Measurements from ENCODE around the gene B3GAT1. TPM values are rescaled to one million over a fixed set of nuclear protein-coding genes. Genes with fewer than 3 reads are reported as not detected.

The B3GAT1 gene
- total RNA-seq, 1 donor, result not detected

- Histone ChIP-seq H3K27ac (ENCODE audit: low read depth, low read length) (no peak overlapping the region), H3K4me2 (ENCODE audit: insufficient read depth, low read length) (no peak overlapping the region), H3K9me3 (ENCODE audit: low read depth, low read length) (no peaks in the 10 kb centered on the region), H3K4me3 (ENCODE audit: insufficient read depth, low read length) (no peak overlapping the region), H3K36me3 (ENCODE audit: insufficient read depth, low read length) (no peaks in the 10 kb centered on the region), H3K27me3 (ENCODE audit: insufficient read depth, low read length) (no peaks in the 10 kb centered on the region), H3K4me1 (ENCODE audit: insufficient read depth, low read length) (no peaks in the 10 kb centered on the region), H4K20me1 (ENCODE audit: insufficient read depth, low read length) (no peaks in the 10 kb centered on the region), H2AFZ (ENCODE audit: low read length) (no peak overlapping the region), H3K79me2 (ENCODE audit: insufficient read depth, low read length) (no peaks in the 10 kb centered on the region)
- TF ChIP-seq, protein P1, sequence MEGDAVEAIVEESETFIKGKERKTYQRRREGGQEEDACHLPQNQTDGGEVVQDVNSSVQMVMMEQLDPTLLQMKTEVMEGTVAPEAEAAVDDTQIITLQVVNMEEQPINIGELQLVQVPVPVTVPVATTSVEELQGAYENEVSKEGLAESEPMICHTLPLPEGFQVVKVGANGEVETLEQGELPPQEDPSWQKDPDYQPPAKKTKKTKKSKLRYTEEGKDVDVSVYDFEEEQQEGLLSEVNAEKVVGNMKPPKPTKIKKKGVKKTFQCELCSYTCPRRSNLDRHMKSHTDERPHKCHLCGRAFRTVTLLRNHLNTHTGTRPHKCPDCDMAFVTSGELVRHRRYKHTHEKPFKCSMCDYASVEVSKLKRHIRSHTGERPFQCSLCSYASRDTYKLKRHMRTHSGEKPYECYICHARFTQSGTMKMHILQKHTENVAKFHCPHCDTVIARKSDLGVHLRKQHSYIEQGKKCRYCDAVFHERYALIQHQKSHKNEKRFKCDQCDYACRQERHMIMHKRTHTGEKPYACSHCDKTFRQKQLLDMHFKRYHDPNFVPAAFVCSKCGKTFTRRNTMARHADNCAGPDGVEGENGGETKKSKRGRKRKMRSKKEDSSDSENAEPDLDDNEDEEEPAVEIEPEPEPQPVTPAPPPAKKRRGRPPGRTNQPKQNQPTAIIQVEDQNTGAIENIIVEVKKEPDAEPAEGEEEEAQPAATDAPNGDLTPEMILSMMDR (IDR thresholded peaks at IDR 0.05; ENCODE audit: extremely low read depth, low read depth, low read length), result no peak
- DNase-seq (ENCODE audit: insufficient read length, low spot score, missing footprints), result no peak
Observed at GRCh38 chr11:134386945-134387344, 25.1 kb downstream of the B3GAT1 start.

DNA sequence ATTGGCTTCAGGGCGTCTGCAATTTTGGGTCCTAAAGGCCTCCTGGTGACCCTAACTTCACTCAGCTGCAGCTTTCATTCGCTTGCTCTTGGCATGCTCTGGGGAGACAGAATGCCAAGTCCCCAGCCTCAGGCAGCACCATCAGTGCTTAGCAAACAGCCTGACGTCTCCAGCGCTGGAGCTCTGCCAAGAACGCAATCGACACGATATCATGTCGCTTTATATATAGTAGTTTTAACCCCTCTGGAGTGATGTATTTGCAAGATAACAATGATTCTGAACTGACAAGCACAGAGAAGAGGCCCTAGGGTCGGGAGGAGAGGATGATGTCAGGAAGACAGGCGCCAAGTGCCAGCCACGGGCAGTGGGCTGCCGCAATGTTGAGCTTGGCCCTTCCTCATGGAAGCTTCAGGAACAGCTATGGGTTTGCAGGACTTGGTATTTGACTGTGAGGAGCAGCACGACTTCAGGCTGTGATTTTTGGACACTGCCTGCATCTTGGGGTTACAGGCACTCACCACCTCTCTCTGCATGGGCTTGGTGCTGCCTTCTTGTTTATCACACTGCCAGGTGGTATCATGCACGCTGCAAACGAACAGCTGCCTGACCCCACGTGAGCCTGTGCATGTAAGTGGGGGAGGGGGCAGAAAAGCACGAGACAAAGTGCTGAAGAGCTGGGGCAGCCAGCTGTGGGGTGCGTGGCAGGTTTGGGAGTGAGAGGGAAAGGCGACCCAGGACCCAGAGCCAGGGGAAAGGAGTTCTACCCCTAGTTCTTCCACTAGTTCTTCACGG, 26.1 kb downstream of the B3GAT1 start:
- no peaks in the 10 kb centered on the region for H3K27me3 ChIP-seq (ENCODE audit: insufficient read depth, low read length)
- H3K9me3 ChIP-seq (ENCODE audit: low read depth, low read length), result no peaks in the 10 kb centered on the region
- no peak overlapping the region for H3K4me3 ChIP-seq (ENCODE audit: insufficient read depth, low read length)
- H2AFZ ChIP-seq (ENCODE audit: low read length), result no peak overlapping the region
- no peak for DNase-seq (ENCODE audit: insufficient read length, low spot score, missing footprints)
- no peaks in the 10 kb centered on the region for H4K20me1 ChIP-seq (ENCODE audit: insufficient read depth, low read length)
- no peaks in the 10 kb centered on the region for H3K36me3 ChIP-seq (ENCODE audit: insufficient read depth, low read length)
- no peaks in the 10 kb centered on the region for H3K79me2 ChIP-seq (ENCODE audit: insufficient read depth, low read length)
- H3K4me1 ChIP-seq (ENCODE audit: insufficient read depth, low read length), result no peaks in the 10 kb centered on the region
- H3K4me2 ChIP-seq (ENCODE audit: insufficient read depth, low read length), result no peak overlapping the region
- TF ChIP-seq, protein P1 (IDR thresholded peaks at IDR 0.05; ENCODE audit: extremely low read depth, low read depth, low read length), result no peak
- no peak overlapping the region for H3K27ac ChIP-seq (ENCODE audit: low read depth, low read length)

DNA sequence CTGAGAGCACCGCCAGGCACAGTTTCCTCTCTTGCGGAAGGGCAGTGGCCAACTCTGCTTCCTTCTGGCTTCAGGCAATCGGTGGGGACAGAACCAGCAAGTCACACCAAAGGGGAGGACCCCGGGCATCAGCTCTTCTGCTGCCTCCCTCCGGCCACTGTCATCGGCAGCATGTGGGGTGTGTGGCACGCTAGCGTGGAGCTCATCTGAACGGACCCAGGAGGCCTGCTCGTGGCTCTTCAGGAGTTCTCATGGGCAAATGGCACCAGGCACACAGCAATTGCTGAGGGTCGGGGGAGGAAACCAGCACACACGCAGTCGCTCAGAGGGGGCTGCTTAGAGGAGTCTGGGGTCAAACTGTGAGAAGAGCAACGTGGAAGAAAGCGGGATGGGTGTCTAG, 26.9 kb downstream of the B3GAT1 start:
- Histone ChIP-seq H4K20me1 (ENCODE audit: insufficient read depth, low read length) (no peaks in the 10 kb centered on the region), H3K4me2 (ENCODE audit: insufficient read depth, low read length) (no peak overlapping the region), H3K27me3 (ENCODE audit: insufficient read depth, low read length) (no peaks in the 10 kb centered on the region), H3K4me1 (ENCODE audit: insufficient read depth, low read length) (no peaks in the 10 kb centered on the region), H3K9me3 (ENCODE audit: low read depth, low read length) (no peaks in the 10 kb centered on the region), H3K4me3 (ENCODE audit: insufficient read depth, low read length) (no peak overlapping the region), H3K36me3 (ENCODE audit: insufficient read depth, low read length) (no peaks in the 10 kb centered on the region), H2AFZ (ENCODE audit: low read length) (no peak overlapping the region), H3K27ac (ENCODE audit: low read depth, low read length) (no peak overlapping the region), H3K79me2 (ENCODE audit: insufficient read depth, low read length) (no peaks in the 10 kb centered on the region)
- TF ChIP-seq, protein P1 (IDR thresholded peaks at IDR 0.05; ENCODE audit: extremely low read depth, low read depth, low read length), result no peak
- DNase-seq (ENCODE audit: insufficient read length, low spot score, missing footprints), result no peak

DNA sequence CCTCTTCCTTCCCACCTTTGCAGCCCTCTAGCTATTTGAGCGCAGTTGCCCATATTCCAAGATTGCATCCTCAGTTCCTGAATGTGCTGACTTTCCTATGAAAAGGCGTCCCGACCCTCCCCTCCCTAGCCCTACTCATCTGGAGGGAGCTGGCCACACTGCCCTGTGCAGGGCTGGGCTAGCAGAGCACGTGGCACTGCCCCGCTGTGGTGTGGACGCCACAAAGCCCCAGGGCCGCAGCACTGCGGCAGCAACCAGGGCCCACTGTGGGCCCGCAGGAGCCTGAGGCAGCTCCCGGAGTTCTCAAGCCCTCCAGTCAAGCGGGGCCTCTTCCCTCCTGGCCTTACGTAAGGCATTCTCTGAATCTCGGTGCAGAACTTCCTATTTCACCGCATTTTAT, 27.6 kb downstream of the B3GAT1 start:
- H3K36me3 ChIP-seq (ENCODE audit: insufficient read depth, low read length), result no peaks in the 10 kb centered on the region
- no peak overlapping the region for H3K4me2 ChIP-seq (ENCODE audit: insufficient read depth, low read length)
- no peaks in the 10 kb centered on the region for H3K4me1 ChIP-seq (ENCODE audit: insufficient read depth, low read length)
- no peaks in the 10 kb centered on the region for H3K27me3 ChIP-seq (ENCODE audit: insufficient read depth, low read length)
- no peak for DNase-seq (ENCODE audit: insufficient read length, low spot score, missing footprints)
- no peak overlapping the region for H2AFZ ChIP-seq (ENCODE audit: low read length)
- no peak overlapping the region for H3K4me3 ChIP-seq (ENCODE audit: insufficient read depth, low read length)
- H3K27ac ChIP-seq (ENCODE audit: low read depth, low read length), result no peak overlapping the region
- no peaks in the 10 kb centered on the region for H3K79me2 ChIP-seq (ENCODE audit: insufficient read depth, low read length)
- H3K9me3 ChIP-seq (ENCODE audit: low read depth, low read length), result no peaks in the 10 kb centered on the region
- TF ChIP-seq, protein P1 (IDR thresholded peaks at IDR 0.05; ENCODE audit: extremely low read depth, low read depth, low read length), result no peak
- H4K20me1 ChIP-seq (ENCODE audit: insufficient read depth, low read length), result no peaks in the 10 kb centered on the region

Data from osteoblast (primary cell).